Activated naive CD8-positive, alpha-beta T cell (primary cell): ENCODE data around the gene LRRC32.
"Not testable (repeated sequence)": the region's sequence is repeated elsewhere in the genome, so short reads cannot be mapped to it uniquely, and the experiment has no call there.

ENCODE experiments used
- H3K27ac Mint-ChIP-seq: one replicate; pipeline ENCODE4 v1.8.0; 2021; ENCODE audit warnings: mixed read lengths
- H3K27me3 Mint-ChIP-seq: one replicate; pipeline ENCODE4 v1.8.0; 2021; ENCODE audit warnings: mixed read lengths
- H3K36me3 Mint-ChIP-seq: one replicate; pipeline ENCODE4 v1.8.0; 2021; ENCODE audit warnings: mixed read lengths
- H3K4me1 Mint-ChIP-seq: one replicate; pipeline ENCODE4 v1.8.0; 2021; ENCODE audit warnings: low read depth, mixed read lengths
- H3K4me3 Mint-ChIP-seq: one replicate; pipeline ENCODE4 v1.8.0; 2021; ENCODE audit warnings: mild to moderate bottlenecking, mixed read lengths
- H3K9me3 Mint-ChIP-seq: one replicate; pipeline ENCODE4 v1.8.0; 2021; ENCODE audit warnings: low read depth, mixed read lengths

LRRC32 gene

GRCh38 chr11:76617553-76618265 is 52.8 kb downstream of the LRRC32 start:
- Mint-ChIP-seq H3K27me3 (no peaks in the 10 kb centered on the region), H3K9me3 (peaks cover 8% of the 10 kb centered on the region), H3K4me1 (no peaks in the 10 kb centered on the region), H3K36me3 (peaks cover 5% of the 10 kb centered on the region), H3K27ac (no peak overlapping the region), H3K4me3 (no peak overlapping the region)

GRCh38 chr11:76616676-76617552 is 53.6 kb downstream of the LRRC32 start:
- Mint-ChIP-seq H3K4me3 (no peak overlapping the region), H3K27ac (no peak overlapping the region), H3K9me3 (peaks cover 8% of the 10 kb centered on the region), H3K27me3 (no peaks in the 10 kb centered on the region), H3K4me1 (no peaks in the 10 kb centered on the region), H3K36me3 (peaks cover 5% of the 10 kb centered on the region)

GRCh38 chr11:76615950-76616349 is 54.6 kb downstream of the LRRC32 start:
- no peak overlapping the region for H3K4me3 Mint-ChIP-seq
- H3K27ac Mint-ChIP-seq: no peak overlapping the region
- H3K27me3 Mint-ChIP-seq: peaks cover 2% of the 10 kb centered on the region
- H3K4me1 Mint-ChIP-seq: no peaks in the 10 kb centered on the region
- peaks cover 5% of the 10 kb centered on the region for H3K36me3 Mint-ChIP-seq
- H3K9me3 Mint-ChIP-seq: peaks cover 8% of the 10 kb centered on the region

GRCh38 chr11:76614471-76615179 is 55.9 kb downstream of the LRRC32 start:
- Mint-ChIP-seq H3K4me3 (no peak overlapping the region), H3K36me3 (peaks cover 5% of the 10 kb centered on the region), H3K9me3 (peaks cover 8% of the 10 kb centered on the region), H3K4me1 (no peaks in the 10 kb centered on the region), H3K27ac (no peak overlapping the region), H3K27me3 (peaks cover 2% of the 10 kb centered on the region)

- Mint-ChIP-seq H3K27me3 (peaks cover 2% of the 10 kb centered on the region), H3K4me1 (no peaks in the 10 kb centered on the region), H3K9me3 (peaks cover 8% of the 10 kb centered on the region), H3K4me3 (no peak overlapping the region), H3K27ac (no peak overlapping the region), H3K36me3 (peaks cover 5% of the 10 kb centered on the region)
Measured at GRCh38 chr11:76613901-76614300, 56.6 kb downstream of the LRRC32 start.

GRCh38 chr11:76612226-76612625 is 58.3 kb downstream of the LRRC32 start:
- Mint-ChIP-seq H3K27ac (no peak overlapping the region), H3K27me3 (peaks cover 2% of the 10 kb centered on the region), H3K36me3 (no peaks in the 10 kb centered on the region), H3K4me3 (no peak overlapping the region), H3K4me1 (no peaks in the 10 kb centered on the region), H3K9me3 (no peaks in the 10 kb centered on the region)

- Mint-ChIP-seq H3K27ac (no peak overlapping the region), H3K4me1 (no peaks in the 10 kb centered on the region), H3K36me3 (no peaks in the 10 kb centered on the region), H3K27me3 (peaks cover 2% of the 10 kb centered on the region), H3K9me3 (no peaks in the 10 kb centered on the region), H3K4me3 (no peak overlapping the region)
Measured at GRCh38 chr11:76610871-76611475, 59.6 kb downstream of the LRRC32 start.

GRCh38 chr11:76610371-76610770 is 60.2 kb downstream of the LRRC32 start:
- H3K27ac Mint-ChIP-seq: no peak overlapping the region
- H3K4me1 Mint-ChIP-seq: no peaks in the 10 kb centered on the region
- H3K9me3 Mint-ChIP-seq: no peaks in the 10 kb centered on the region
- peaks cover 2% of the 10 kb centered on the region for H3K27me3 Mint-ChIP-seq
- H3K36me3 Mint-ChIP-seq: no peaks in the 10 kb centered on the region
- no peak overlapping the region for H3K4me3 Mint-ChIP-seq

GRCh38 chr11:76609736-76610370 is 60.7 kb downstream of the LRRC32 start:
- Mint-ChIP-seq H3K27ac (no peak overlapping the region), H3K4me3 (no peak overlapping the region), H3K9me3 (no peaks in the 10 kb centered on the region), H3K4me1 (no peaks in the 10 kb centered on the region), H3K36me3 (no peaks in the 10 kb centered on the region), H3K27me3 (peaks cover 2% of the 10 kb centered on the region)

GRCh38 chr11:76608879-76609460 is 61.6 kb downstream of the LRRC32 start:
- H3K36me3 Mint-ChIP-seq, H3K9me3 Mint-ChIP-seq, H3K4me1 Mint-ChIP-seq, H3K27ac Mint-ChIP-seq, H3K27me3 Mint-ChIP-seq, H3K4me3 Mint-ChIP-seq: not testable (repeated sequence)

GRCh38 chr11:76608228-76608627 is 62.3 kb downstream of the LRRC32 start:
- not testable (repeated sequence) for H3K36me3 Mint-ChIP-seq, H3K27me3 Mint-ChIP-seq

More at GRCh38 chr11:76608228-76608627, 62.3 kb downstream of the LRRC32 start:
- not testable (repeated sequence) for H3K27ac Mint-ChIP-seq, H3K9me3 Mint-ChIP-seq, H3K4me1 Mint-ChIP-seq, H3K4me3 Mint-ChIP-seq
